ENCODE measurements around the gene PLCXD3. TPM values are rescaled to one million over a fixed set of nuclear protein-coding genes. Genes with fewer than 3 reads are reported as not detected.

Gene PLCXD3
- total and polyA plus RNA-seq, 10 of the 15 experiments (the other 5 are each of a cell fraction or from before 2014, with no cell fraction given) = not detected

- Histone ChIP-seq H3K36me3 (ENCODE audit: control insufficient read depth in 2 of 2, insufficient read depth in 2 of 2, low read length in 1 of 2) (no peaks in the 10 kb centered on the region), H3K79me2 (ENCODE audit: control insufficient read depth, insufficient read depth, low read length) (no peaks in the 10 kb centered on the region), H3K27me3 (replicated peaks in 1 of 2; ENCODE audit: control insufficient read depth in 2 of 2, insufficient read depth in 2 of 2, low read length in 1 of 2) (no peaks in the 10 kb centered on the region), H2AFZ (ENCODE audit: control insufficient read depth, low read depth, low read length) (no peak overlapping the region), H3K4me2 (ENCODE audit: control insufficient read depth, insufficient read depth) (no peak overlapping the region), H3K4me3 (no peak overlapping the region), H3K27ac (ENCODE audit: control insufficient read depth, insufficient read depth) (no peak overlapping the region), H3K4me1 (ENCODE audit: control insufficient read depth, insufficient read depth, low read length) (no peaks in the 10 kb centered on the region), H3K9ac (ENCODE audit: control insufficient read depth, insufficient read depth, low read length) (no peak overlapping the region), H3K9me3 (replicated peaks; ENCODE audit: control insufficient read depth, insufficient read depth, low read length) (no peaks in the 10 kb centered on the region), H4K20me1 (ENCODE audit: control insufficient read depth, insufficient read depth) (no peaks in the 10 kb centered on the region)
- TF ChIP-seq WRNIP1 (IDR thresholded peaks at IDR 0.05; ENCODE audit: borderline replicate concordance, low read depth, low read length) = no peak
- no peak for TF ChIP-seq MXI1 (IDR thresholded peaks at IDR 0.05; ENCODE audit: low read depth, low read length)
- no peak for TF ChIP-seq RBBP5 (conservative IDR thresholded peaks at IDR 0.05)
- no peak for TF ChIP-seq ATF7 (IDR thresholded peaks at IDR 0.05; ENCODE audit: low read depth)
- TF ChIP-seq E4F1 (IDR thresholded peaks at IDR 0.05; ENCODE audit: borderline replicate concordance, partially characterized antibody) = no peak
- no peak for TF ChIP-seq ELK1 (IDR thresholded peaks at IDR 0.05; ENCODE audit: low read depth, low read length)
- TF ChIP-seq CHD4 (IDR thresholded peaks at IDR 0.05) = no peak
- TF ChIP-seq, protein P1, sequence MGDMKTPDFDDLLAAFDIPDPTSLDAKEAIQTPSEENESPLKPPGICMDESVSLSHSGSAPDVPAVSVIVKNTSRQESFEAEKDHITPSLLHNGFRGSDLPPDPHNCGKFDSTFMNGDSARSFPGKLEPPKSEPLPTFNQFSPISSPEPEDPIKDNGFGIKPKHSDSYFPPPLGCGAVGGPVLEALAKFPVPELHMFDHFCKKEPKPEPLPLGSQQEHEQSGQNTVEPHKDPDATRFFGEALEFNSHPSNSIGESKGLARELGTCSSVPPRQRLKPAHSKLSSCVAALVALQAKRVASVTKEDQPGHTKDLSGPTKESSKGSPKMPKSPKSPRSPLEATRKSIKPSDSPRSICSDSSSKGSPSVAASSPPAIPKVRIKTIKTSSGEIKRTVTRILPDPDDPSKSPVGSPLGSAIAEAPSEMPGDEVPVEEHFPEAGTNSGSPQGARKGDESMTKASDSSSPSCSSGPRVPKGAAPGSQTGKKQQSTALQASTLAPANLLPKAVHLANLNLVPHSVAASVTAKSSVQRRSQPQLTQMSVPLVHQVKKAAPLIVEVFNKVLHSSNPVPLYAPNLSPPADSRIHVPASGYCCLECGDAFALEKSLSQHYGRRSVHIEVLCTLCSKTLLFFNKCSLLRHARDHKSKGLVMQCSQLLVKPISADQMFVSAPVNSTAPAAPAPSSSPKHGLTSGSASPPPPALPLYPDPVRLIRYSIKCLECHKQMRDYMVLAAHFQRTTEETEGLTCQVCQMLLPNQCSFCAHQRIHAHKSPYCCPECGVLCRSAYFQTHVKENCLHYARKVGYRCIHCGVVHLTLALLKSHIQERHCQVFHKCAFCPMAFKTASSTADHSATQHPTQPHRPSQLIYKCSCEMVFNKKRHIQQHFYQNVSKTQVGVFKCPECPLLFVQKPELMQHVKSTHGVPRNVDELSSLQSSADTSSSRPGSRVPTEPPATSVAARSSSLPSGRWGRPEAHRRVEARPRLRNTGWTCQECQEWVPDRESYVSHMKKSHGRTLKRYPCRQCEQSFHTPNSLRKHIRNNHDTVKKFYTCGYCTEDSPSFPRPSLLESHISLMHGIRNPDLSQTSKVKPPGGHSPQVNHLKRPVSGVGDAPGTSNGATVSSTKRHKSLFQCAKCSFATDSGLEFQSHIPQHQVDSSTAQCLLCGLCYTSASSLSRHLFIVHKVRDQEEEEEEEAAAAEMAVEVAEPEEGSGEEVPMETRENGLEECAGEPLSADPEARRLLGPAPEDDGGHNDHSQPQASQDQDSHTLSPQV (IDR thresholded peaks at IDR 0.05) = no peak
- TF ChIP-seq SMC3 (IDR thresholded peaks at IDR 0.05; ENCODE audit: borderline replicate concordance, low read length) = no peak
- TF ChIP-seq, protein P2, sequence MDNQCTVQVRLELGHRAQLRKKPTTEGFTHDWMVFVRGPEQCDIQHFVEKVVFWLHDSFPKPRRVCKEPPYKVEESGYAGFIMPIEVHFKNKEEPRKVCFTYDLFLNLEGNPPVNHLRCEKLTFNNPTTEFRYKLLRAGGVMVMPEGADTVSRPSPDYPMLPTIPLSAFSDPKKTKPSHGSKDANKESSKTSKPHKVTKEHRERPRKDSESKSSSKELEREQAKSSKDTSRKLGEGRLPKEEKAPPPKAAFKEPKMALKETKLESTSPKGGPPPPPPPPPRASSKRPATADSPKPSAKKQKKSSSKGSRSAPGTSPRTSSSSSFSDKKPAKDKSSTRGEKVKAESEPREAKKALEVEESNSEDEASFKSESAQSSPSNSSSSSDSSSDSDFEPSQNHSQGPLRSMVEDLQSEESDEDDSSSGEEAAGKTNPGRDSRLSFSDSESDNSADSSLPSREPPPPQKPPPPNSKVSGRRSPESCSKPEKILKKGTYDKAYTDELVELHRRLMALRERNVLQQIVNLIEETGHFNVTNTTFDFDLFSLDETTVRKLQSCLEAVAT (IDR thresholded peaks at IDR 0.05) = no peak
- TF ChIP-seq STAT3 (IDR thresholded peaks at IDR 0.05; ENCODE audit: low read depth, low read length) = no peak
- in situ Hi-C loops (cut with MboI) = loop anchor here (25.0 kb wide), 1 partner anchor 558 kb away; no protein-coding TSS in a partner anchor
- ATAC-seq (no peak), FAIRE-seq (no peak), DNase-seq (ENCODE audit: low read depth, low spot score) (no peak)
- SMC1A ChIA-PET (ENCODE audit: uncharacterized antibody, unreplicated experiment) = interaction anchor here (1.3 kb wide), 1 partner anchor 9 kb away, joined by 3 read pairs; no protein-coding TSS in a partner anchor
- CTCF ChIA-PET = no interaction called here
- 2% methylated on average over 2 of the region's 2 CpGs for WGBS (ENCODE audit: insufficient coverage, insufficient replicate concordance, low lambda C conversion rate, missing lambda C conversion rate)
- BruUV-seq (replicated peaks) = no TSS peak
- intact Hi-C loops (cut with micrococcal nuclease; ENCODE audit: unreplicated experiment) = loop anchor here (10.0 kb wide), 1 partner anchor 374 kb away; the partner anchor contains the start of gene C7
- RAD21 ChIA-PET (ENCODE audit: unreplicated experiment) = no interaction called here
- POLR2A ChIA-PET = no interaction called here
These were observed 231.4 kb downstream of the PLCXD3 start for GRCh38 chr5:41279040-41279439.
